Activated CD4-positive, alpha-beta T cell treated with anti-CD3 and anti-CD28 coated beads, Interleukin-2, amount 50 U/mL, for 1 hour (primary cell): Measurements from ENCODE around the gene CORO7.

ENCODE experiments used
- DNase-seq: peaks from one replicate; pipeline ENCODE4 v3.0.0-alpha.2; 2020

CORO7 gene

DNA sequence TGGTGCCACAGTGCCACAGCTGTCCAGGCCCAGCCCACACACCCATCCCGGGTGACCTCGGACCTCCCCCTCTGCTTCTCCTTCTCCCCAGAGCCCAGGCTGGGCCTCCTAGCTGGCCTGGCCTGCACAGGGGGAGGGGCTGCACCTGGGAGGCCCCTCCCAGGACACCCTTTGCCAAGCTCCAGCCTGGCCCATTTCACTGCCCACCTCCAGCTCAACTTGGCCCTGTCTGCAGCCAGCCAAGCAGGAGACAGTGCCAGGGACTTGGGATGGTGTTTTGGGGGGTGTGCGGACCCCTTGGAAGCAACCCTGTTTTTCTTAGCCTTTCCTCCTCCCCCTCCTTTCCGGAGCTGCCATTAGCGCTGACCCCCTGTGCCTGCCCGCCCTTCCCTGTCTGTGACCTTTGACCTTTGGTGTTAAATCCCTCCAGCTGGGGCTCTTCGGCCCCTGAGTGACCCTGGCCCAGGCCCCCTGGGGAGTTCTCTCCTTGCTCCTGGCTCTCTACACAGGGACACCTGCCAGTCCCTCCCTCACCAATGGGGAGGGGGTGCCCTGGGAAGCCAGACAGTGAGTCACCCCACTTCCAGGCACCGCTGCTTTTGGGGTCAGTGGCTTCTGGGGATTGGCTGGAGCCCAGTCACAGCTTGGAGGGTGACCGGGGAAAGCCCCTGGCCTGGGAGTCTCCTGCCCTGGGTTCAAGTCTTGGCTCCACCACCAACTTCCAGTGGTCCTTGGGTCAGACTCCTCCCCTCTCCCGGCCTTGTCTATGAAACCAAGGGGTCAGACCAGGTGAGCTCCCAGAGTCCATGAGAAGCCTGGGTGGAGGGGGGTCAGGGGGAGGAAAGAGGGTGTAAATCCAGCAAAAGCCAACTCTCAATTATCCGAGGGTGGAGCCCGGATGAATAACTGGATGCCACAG lies 98.6 kb downstream of the CORO7 start:
- DNase-seq, result no peak

GRCh38 chr16:4316864-4317531 lies 99.4 kb downstream of the CORO7 start:
- no peak for DNase-seq

DNA sequence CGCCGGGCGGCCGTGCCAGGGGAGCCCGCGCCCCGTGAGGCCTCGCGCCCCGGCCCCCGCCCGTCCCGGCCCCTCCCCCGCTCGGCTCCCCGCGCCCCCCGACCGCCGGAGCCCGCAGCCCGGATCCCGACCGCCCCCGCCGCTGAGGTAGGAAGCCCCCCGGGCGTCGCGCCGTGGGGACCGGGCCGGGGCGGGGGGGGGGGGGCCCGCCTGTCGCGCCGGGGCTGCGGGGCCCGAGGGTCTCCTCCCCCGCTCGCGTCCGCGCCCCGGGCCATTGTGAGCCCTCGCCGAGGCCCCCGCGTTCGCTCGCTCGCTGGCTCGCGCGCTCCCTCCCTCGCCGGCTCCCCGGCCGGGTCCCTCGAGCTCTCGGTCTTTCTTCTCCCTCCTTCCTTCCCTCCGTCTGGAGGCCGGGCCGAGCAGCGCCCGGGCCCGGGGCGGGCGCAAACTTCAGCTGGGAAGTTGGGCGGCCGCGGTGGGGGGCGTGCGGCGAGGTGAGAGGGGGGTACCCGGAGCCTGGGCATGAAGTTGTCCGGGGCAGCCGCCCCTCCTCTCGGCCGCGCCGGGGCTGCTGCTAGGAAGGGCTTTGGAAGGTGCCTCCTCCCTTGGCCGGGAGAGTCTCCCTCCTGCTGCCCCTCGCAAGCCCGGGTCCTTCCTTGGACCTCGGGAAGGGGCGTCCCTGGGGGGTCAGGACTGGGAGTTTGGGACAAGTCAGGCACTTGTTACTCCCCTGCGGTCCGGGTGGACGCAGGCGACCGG lies 100.1 kb downstream of the CORO7 start:
- DNase-seq, result peak; percentile 14

DNA sequence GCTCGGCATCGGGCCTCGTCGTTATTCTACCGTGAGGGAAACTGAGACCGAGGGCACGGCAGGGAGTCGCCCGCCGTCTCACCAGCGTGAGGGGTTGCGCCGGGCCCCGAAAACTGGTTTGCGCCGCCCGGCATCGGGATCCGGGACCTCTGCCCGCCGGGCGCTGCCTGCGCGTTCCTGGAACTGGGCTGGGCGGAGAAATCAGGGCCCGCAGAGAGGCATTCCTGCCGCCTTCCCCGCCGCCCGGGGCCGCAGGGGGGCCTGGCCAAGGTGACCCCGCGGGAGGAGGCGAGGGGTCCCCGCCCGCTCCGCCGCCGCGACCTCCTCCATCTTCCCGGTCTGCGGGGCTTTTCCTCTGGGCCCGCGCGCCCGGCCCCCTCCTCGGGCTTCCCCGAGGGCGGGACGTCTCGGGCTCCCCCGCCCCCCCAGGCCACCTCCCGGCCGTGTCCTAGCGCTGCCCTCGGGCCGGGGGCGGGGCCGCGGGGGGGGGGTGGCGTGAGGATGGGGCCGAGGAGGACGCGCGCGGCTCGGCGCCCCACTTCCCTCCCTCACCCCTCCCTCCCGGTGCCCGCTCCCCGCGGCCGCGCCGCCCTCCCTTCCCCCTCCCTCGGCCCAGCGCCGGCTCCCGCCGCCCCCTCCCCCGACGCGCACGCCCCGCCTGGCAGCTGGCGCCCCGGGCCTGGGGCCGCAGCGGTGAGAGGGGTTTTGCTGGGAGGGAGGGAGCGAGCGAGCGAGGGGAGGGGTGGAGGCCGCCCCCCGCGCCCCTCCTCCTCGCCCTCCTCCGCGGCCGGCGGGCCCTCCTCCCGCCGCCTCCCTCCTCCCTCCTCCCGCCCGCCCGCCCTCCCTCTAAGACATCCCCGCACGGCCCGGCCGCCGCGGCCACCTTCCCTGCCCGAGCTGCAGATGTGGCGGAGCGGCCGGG lies 100.9 kb downstream of the CORO7 start, which contains the start of gene GLIS2:
TSS of gene GLIS2 (plus strand) at position 882 of the 922 bp plus-strand sequence. CDS start 16,214 bp downstream, outside the sequence.
- DNase-seq, result peak; percentile 6

- peak; percentile 20 for DNase-seq
These were observed 101.7 kb downstream of the CORO7 start for GRCh38 chr16:4314532-4315185.

DNA sequence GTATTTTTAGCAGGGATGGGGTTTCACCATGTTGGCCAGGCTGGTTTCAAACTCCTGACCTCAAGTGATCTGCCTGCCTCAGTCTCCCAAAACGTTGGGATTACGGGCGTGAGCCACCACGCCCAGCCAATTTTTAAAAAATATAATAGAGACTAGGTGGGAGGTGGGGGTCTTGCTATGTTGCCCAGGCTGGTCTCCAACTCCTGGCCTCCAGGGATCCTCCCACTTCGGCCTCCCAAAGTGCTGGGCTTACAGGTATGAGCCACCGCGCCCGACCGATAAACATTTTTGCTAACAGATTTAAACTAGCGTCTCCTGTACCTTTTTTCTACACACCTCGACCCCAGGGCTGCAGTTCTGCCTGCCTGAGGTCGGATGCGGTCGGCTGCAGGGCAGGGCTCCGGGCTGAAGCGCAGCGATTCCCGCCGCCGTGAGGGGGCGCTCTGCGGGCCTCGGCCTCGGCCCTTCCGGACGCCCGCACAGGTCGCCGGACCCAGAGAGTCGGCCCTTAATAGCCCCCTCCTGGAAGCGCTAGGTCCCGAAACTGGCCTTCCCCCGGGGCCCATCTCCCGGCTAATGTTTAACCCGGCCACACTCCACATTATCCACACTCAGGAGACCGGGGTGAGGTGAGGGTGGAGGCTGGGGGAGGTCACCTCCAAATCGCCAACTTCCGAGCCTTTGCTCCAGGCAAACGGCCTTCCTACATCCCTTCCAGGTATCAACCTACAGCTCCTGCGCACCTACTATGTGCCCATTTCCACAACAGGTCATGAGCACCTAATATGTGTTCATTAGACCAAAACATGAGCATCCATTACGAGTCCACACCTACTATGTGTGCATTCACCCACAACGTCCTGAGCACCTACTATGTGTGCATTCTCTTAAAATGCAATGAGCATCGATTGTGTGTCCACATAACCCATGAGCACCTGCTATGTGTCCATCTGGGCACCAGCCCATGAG lies 102.5 kb downstream of the CORO7 start:
- no peak for DNase-seq

GRCh38 chr16:4309833-4310266 lies 106.5 kb downstream of the CORO7 start:
- peak; percentile 62 for DNase-seq

GRCh38 chr16:4309102-4309832 lies 107.1 kb downstream of the CORO7 start:
- DNase-seq, result no peak

DNA sequence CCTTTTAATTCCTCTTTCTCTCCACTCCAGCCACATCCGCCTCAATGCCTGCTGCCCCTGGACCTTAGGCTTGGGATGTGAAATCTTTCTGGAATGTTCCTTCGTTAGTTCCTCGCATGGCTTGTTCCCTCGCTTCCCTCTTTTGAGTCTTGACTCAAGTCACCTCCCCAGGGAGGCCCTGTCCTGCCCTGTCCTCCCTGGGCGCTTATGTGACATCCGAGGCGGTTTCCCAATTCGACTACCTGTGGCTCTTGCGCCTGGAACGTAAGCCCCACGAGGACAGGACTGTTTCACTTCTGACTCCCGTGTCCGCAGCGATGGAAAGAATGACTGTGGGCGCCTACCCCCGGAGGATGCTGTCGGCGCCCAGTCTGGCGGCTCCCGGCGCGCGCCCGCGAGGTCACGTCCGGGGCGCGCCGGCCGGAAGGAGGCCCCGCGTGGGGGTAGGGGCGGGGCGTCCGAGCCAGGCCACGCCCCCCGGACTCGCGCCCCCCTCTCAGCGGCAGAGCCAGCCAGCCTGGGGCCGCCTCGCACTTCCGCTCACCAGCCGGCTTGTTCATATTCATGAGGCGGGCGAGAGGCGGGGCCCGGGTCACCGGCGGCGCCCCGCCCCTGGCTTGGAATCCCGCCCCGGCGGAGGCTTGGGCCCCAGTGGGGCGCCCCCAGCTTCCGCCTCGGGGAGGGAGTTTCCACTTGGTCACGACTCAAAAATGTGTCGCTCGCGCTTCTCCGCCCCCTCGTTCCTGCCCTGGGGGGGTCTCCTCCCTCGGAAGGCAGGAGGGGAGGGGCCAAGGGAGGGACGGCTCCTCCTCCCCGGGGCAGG lies 109.0 kb downstream of the CORO7 start:
- DNase-seq, result peak; percentile 96

- peak; percentile 52 for DNase-seq
These were observed 109.8 kb downstream of the CORO7 start for GRCh38 chr16:4306470-4307214.
